SK-N-SH (cell line): ENCODE measurements around the gene TASP1.

ENCODE experiments used
- CHD2 ChIP-seq: fragments of 150-350 bp; IDR thresholded peaks from 2 replicates; pipeline ENCODE4 v1.6.1; 2018; ENCODE audit warnings: low read length; ENCODE audit not compliant: partially characterized antibody
- CTCF ChIP-seq: fragments of 200-600 bp; sonication (generic); IDR thresholded peaks from 2 replicates; pipeline ENCODE4 v1.6.1; 2017; ENCODE audit warnings: antibody characterized with exemption, mild to moderate bottlenecking, moderate library complexity
- MAX ChIP-seq: IDR thresholded peaks from 2 replicates; pipeline ENCODE4 v1.4.0; 2012; ENCODE audit warnings: low read depth
- RFX5 ChIP-seq: IDR thresholded peaks from 2 replicates; pipeline ENCODE4 v1.6.1; 2012; ENCODE audit warnings: mild to moderate bottlenecking, improper control_type of control experiment, low read length

DNA sequence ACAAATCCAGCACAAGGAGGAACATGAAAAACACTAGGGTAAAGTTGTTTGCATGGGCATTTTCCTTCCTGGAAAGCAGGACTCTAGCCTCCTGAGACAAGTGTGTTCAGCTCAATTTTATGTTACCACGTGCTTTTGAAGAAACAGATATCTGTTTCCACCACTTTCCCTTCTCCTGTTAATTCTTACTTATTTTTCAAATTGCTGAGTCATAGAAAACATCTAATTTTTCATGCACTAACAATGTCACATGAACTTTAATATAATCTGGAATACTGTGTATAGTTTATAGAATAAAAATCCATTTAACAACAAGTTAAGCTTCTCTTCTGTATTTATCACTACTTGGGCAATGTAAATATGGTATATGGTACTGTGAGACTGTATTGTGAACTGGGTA lies 243.5 kb downstream of the TASP1 start:
- TF ChIP-seq MAX (no peak), CTCF (no peak), CHD2 (no peak), RFX5 (no peak)
